Activated T-cell treated with anti-CD3 and anti-CD28 coated beads, Interleukin-2, amount 50 U/mL, for 1 hour (primary cell): Measurements from ENCODE around the gene PDSS2.
"Not testable (repeated sequence)": the region's sequence is repeated elsewhere in the genome, so short reads cannot be mapped to it uniquely, and the experiment has no call there.

Source experiments
- DNase-seq: peaks from one replicate; pipeline ENCODE4 v3.0.0-alpha.2; 2020

The PDSS2 gene

GRCh38 chr6:107473660-107474059 lies 14.3 kb upstream of the PDSS2 start:
- no peak for DNase-seq

GRCh38 chr6:107470364-107470763 lies 11.0 kb upstream of the PDSS2 start:
- DNase-seq: no peak

GRCh38 chr6:107466062-107466461 lies 6.7 kb upstream of the PDSS2 start:
- DNase-seq: no peak

- no peak for DNase-seq
Measured at GRCh38 chr6:107460083-107460631, 793 bp upstream of the PDSS2 start.

- DNase-seq: no peak
Measured at GRCh38 chr6:107458672-107459282, 587 bp downstream of the PDSS2 start.

- no peak for DNase-seq
Measured at GRCh38 chr6:107448776-107449175, 10.6 kb downstream of the PDSS2 start.

- DNase-seq: no peak
Measured at GRCh38 chr6:107447663-107448216, 11.6 kb downstream of the PDSS2 start.

GRCh38 chr6:107444277-107444676 lies 15.1 kb downstream of the PDSS2 start:
- no peak for DNase-seq

- no peak for DNase-seq
Measured at GRCh38 chr6:107443608-107444267, 15.6 kb downstream of the PDSS2 start.

- no peak for DNase-seq
Measured at GRCh38 chr6:107442938-107443607, 16.3 kb downstream of the PDSS2 start.

GRCh38 chr6:107441682-107442081 lies 17.7 kb downstream of the PDSS2 start:
- DNase-seq: no peak

GRCh38 chr6:107440936-107441335 lies 18.4 kb downstream of the PDSS2 start:
- DNase-seq: no peak

GRCh38 chr6:107439406-107439805 lies 20.0 kb downstream of the PDSS2 start:
- no peak for DNase-seq

- DNase-seq: no peak
Measured at GRCh38 chr6:107437691-107438090, 21.7 kb downstream of the PDSS2 start.

- no peak for DNase-seq
Measured at GRCh38 chr6:107436881-107437280, 22.5 kb downstream of the PDSS2 start.

- no peak for DNase-seq
Measured at GRCh38 chr6:107435798-107436197, 23.6 kb downstream of the PDSS2 start.

- DNase-seq: no peak
Measured at GRCh38 chr6:107434812-107435211, 24.6 kb downstream of the PDSS2 start.

GRCh38 chr6:107425951-107426350 lies 33.4 kb downstream of the PDSS2 start:
- DNase-seq: not testable (repeated sequence)

GRCh38 chr6:107423474-107423990 lies 35.8 kb downstream of the PDSS2 start:
- no peak for DNase-seq

GRCh38 chr6:107421696-107422256 lies 37.6 kb downstream of the PDSS2 start:
- no peak for DNase-seq

GRCh38 chr6:107419733-107420132 lies 39.6 kb downstream of the PDSS2 start:
- DNase-seq: no peak

- no peak for DNase-seq
Measured at GRCh38 chr6:107418118-107418517, 41.2 kb downstream of the PDSS2 start.

GRCh38 chr6:107416145-107416544 lies 43.2 kb downstream of the PDSS2 start:
- DNase-seq: no peak
